Endodermal cell (in vitro differentiated cells): Measurements from ENCODE around the gene ITGA7. TPM values are rescaled to one million over a fixed set of nuclear protein-coding genes. Genes with fewer than 3 reads are reported as not detected.

Experiments
- DNase-seq: peaks from one replicate; pipeline ENCODE4 v3.0.0-alpha.2; 2017
- H3K27ac ChIP-seq: 2 replicates; pipeline ENCODE4 v1.5.1; 2013; ENCODE audit warnings: mild to moderate bottlenecking, low read depth, low read length, moderate library complexity
- H3K27me3 ChIP-seq: 2 replicates; pipeline ENCODE4 v1.6.1; 2013; ENCODE audit warnings: mild to moderate bottlenecking, low read length, moderate library complexity; ENCODE audit not compliant: insufficient read depth, control insufficient read depth, poor library complexity, severe bottlenecking
- H3K36me3 ChIP-seq: 2 replicates; pipeline ENCODE4 v1.7.0; 2013; ENCODE audit warnings: mild to moderate bottlenecking, low read length, moderate library complexity; ENCODE audit not compliant: control insufficient read depth, insufficient read depth
- H3K4me1 ChIP-seq: one replicate; pipeline ENCODE4 v1.7.0; 2013; ENCODE audit warnings: low read length; ENCODE audit not compliant: control insufficient read depth, insufficient read depth
- H3K4me3 ChIP-seq: 2 replicates; pipeline ENCODE4 v1.5.1; 2013; ENCODE audit warnings: mild to moderate bottlenecking, low read length, moderate library complexity
- H3K9ac ChIP-seq: 2 replicates; pipeline ENCODE4 v1.6.1; 2013; ENCODE audit warnings: mild to moderate bottlenecking, low read length, moderate library complexity; ENCODE audit not compliant: poor library complexity, severe bottlenecking; ENCODE audit errors: extremely low read depth
- H3K9me3 ChIP-seq: 2 replicates; pipeline ENCODE4 v1.6.1; 2013; ENCODE audit warnings: mild to moderate bottlenecking, low read length, moderate library complexity; ENCODE audit not compliant: control insufficient read depth
- H3K27ac Mint-ChIP-seq: 2 replicates; pipeline ENCODE4 v1.8.0; 2020; ENCODE audit warnings: mixed read lengths
- H3K27me3 Mint-ChIP-seq: 2 replicates; pipeline ENCODE4 v1.8.0; 2021; ENCODE audit warnings: mild to moderate bottlenecking, mixed read lengths; ENCODE audit not compliant: insufficient read depth
- H3K36me3 Mint-ChIP-seq: 2 replicates; pipeline ENCODE4 v1.8.0; 2020; ENCODE audit warnings: low read depth, mixed read lengths
- H3K4me1 Mint-ChIP-seq: 2 replicates; pipeline ENCODE4 v1.8.0; 2020; ENCODE audit warnings: mixed read lengths
- H3K4me3 Mint-ChIP-seq: 2 replicates; pipeline ENCODE4 v1.8.0; 2020; ENCODE audit warnings: mild to moderate bottlenecking, moderate library complexity, mixed read lengths
- H3K9me3 Mint-ChIP-seq: 2 replicates; pipeline ENCODE4 v1.8.0; 2020; ENCODE audit warnings: mild to moderate bottlenecking, mixed read lengths
- CTCF ChIP-seq: fragments of 200-600 bp; sonication (generic); conservative IDR thresholded peaks from 2 replicates; pipeline ENCODE4 v1.5.0; 2021; ENCODE audit warnings: antibody characterized with exemption, mild to moderate bottlenecking
- WGBS, 2 experiments: methylation state at CpG; one replicate each; pipeline versions ENCODE4 v1.1.5 to v1.1.7; 2013; ENCODE audit warnings: missing lambda C conversion rate in 2 of 2, mixed read lengths in 1 of 2; ENCODE audit not compliant: insufficient coverage in 1 of 2, insufficient read length in 1 of 2; 5-methylcytosine and 5-hydroxymethylcytosine counted together
- total RNA-seq, 2 donors: library from RNA; stranded (reverse); fragmentation: NEBNext Ultra II Directional in 1 of 2; extraction: Animal tissue kit (Norgen Biotek cat#: 25700) in 1 of 2; gene quantifications; 2 replicates in 1 of 2; 3 replicates in 1 of 2; pipeline ENCODE4 v1.2.1, GENCODE V29; 2021

Gene ITGA7
- total RNA-seq, 2 donors from 2014 or later = 106 to 122 TPM

DNA sequence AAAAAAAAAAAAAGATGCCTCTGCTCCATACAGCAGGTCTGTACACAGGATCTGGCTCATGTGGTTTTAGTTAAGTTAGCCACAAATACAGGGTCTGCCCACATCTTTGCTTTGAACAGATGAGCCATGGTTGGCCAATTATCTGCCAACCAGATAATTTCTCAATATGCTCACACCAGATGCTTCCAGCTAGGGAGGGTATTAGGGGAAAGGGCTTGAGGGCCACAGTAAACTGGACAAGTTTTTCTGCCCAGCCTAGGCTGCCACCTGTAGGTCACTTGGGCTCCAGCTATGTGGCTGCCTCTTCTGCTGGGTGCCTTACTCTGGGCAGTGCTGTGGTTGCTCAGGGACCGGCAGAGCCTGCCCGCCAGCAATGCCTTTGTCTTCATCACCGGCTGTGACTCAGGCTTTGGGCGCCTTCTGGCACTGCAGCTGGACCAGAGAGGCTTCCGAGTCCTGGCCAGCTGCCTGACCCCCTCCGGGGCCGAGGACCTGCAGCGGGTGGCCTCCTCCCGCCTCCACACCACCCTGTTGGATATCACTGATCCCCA, 13.3 kb upstream of the ITGA7 start:
- H3K9me3 ChIP-seq = no peaks in the 10 kb centered on the region
- Mint-ChIP-seq H3K27ac (peak overlapping the region; percentile 44), H3K9me3 (no peaks in the 10 kb centered on the region), H3K27me3 (no peaks in the 10 kb centered on the region), H3K36me3 (peaks cover 31% of the 10 kb centered on the region), H3K4me1 (peaks cover 29% of the 10 kb centered on the region), H3K4me3 (no peak overlapping the region)
- TF ChIP-seq CTCF = peak; percentile 76
- no peak overlapping the region for H3K4me3 ChIP-seq
- no peak overlapping the region for H3K9ac ChIP-seq
- no peaks in the 10 kb centered on the region for H3K27me3 ChIP-seq
- peak; percentile 89 for DNase-seq
- H3K4me1 ChIP-seq = peaks cover 5% of the 10 kb centered on the region
- peaks cover 36% of the 10 kb centered on the region for H3K36me3 ChIP-seq
- no peak overlapping the region for H3K27ac ChIP-seq
- 75% methylated on average over 8 to 9 of the region's 9 CpGs for WGBS, 2 experiments

DNA sequence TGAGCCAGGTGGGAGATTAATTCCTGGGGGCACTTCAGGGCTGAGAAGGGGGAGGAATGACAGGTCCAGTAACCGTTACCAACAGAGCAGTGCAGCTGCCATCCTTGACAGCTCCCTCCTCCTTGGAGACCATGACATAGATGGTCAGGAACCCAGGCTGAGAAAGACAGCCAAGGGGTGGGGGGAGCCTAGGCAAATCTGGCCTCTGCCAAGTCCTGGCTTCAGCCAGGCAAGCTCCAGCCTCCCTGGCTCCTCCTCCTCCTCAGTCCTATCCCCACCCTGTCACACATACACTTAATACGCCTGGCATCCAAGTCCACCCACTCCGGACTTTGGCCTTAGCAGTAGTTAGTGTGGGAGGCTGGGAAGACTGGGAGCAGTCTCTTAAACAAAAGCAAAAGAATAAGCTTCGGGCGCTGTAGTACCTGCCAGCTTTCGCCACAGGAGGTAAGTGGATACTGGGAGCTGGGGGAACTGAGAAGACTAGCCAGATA, 12.4 kb upstream of the ITGA7 start, which contains the start of gene RDH5:
RDH5 (plus strand) TSS at position 323 of the 494 bp plus-strand sequence. CDS start 792 bp downstream, outside the sequence.
- Histone ChIP-seq H3K9ac (no peak within 1 kb of the TSS), H3K4me3 (no peak within 1 kb of the TSS), H3K9me3 (no peaks in the 10 kb centered on the region), H3K27ac (no peak within 1 kb of the TSS), H3K36me3 (peaks cover 28% of the 10 kb centered on the region), H3K4me1 (peaks cover 5% of the 10 kb centered on the region), H3K27me3 (no peaks in the 10 kb centered on the region)
- peaks cover 34% of the 10 kb centered on the region for H3K4me1 Mint-ChIP-seq
- H3K27me3 Mint-ChIP-seq = no peaks in the 10 kb centered on the region
- peaks cover 23% of the 10 kb centered on the region for H3K36me3 Mint-ChIP-seq
- H3K9me3 Mint-ChIP-seq = no peaks in the 10 kb centered on the region
- H3K4me3 Mint-ChIP-seq = no peak within 1 kb of the TSS
- 80 to 92% methylated on average over 1 to 6 of the region's 6 CpGs for WGBS, 2 experiments
- TF ChIP-seq CTCF = no peak
- no peak for DNase-seq
- peak within 1 kb of the TSS; percentile 44 for H3K27ac Mint-ChIP-seq

DNA sequence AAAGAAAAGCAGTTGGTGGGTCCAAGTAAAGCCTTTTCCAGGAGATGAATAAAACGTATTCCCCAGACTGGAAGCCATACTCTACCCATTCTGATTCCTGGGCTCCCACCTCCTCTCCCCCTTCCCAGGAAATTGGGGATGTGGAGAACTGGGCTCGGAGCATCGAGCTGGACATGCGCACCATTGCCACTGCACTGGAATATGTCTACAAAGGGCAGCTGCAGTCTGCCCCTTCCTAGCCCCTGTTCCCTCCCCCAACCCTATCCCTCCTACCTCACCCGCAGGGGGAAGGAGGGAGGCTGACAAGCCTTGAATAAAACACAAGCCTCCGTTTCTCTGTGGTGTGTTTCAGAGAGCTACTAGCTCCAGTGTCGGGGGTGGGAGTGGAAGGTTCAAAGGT, 11.7 kb upstream of the ITGA7 start:
- H3K9ac ChIP-seq = no peak overlapping the region
- H3K27ac Mint-ChIP-seq = no peak overlapping the region
- H3K36me3 Mint-ChIP-seq = peaks cover 16% of the 10 kb centered on the region
- H3K9me3 Mint-ChIP-seq = no peaks in the 10 kb centered on the region
- no peak overlapping the region for H3K27ac ChIP-seq
- H3K4me1 Mint-ChIP-seq = peaks cover 31% of the 10 kb centered on the region
- no peak for DNase-seq
- H3K4me1 ChIP-seq = peaks cover 5% of the 10 kb centered on the region
- H3K4me3 ChIP-seq = no peak overlapping the region
- no peaks in the 10 kb centered on the region for H3K27me3 ChIP-seq
- no peaks in the 10 kb centered on the region for H3K9me3 ChIP-seq
- WGBS, 2 experiments = 67 to 95% methylated on average over 1 to 6 of the region's 7 CpGs
- TF ChIP-seq CTCF = no peak
- no peak overlapping the region for H3K4me3 Mint-ChIP-seq
- H3K27me3 Mint-ChIP-seq = no peaks in the 10 kb centered on the region
- peaks cover 20% of the 10 kb centered on the region for H3K36me3 ChIP-seq
